GM21529 (cell line): Measurements from ENCODE around the gene LANCL3.
"Not testable (repeated sequence)": the region's sequence is repeated elsewhere in the genome, so short reads cannot be mapped to it uniquely, and the experiment has no call there.

Source experiments
- ATAC-seq: cut with Tn5 transposase; IDR thresholded peaks from one replicate; pipeline ENCODE4 v1.9.1; 2021; ENCODE audit not compliant: unreplicated experiment

Gene LANCL3

GRCh38 chrX:37571426-37572107, at the start of gene LANCL3:
Gene LANCL3, plus strand, starts transcription at chrX:37571661. Its CDS starts 210 bp downstream, at chrX:37571871.
- ATAC-seq, result peak; percentile 27

GRCh38 chrX:37523673-37524072, 47.8 kb upstream of the LANCL3 start:
- ATAC-seq, result not testable (repeated sequence)

- no peak for ATAC-seq
Measured at GRCh38 chrX:37541991-37542390, 29.5 kb upstream of the LANCL3 start.

DNA sequence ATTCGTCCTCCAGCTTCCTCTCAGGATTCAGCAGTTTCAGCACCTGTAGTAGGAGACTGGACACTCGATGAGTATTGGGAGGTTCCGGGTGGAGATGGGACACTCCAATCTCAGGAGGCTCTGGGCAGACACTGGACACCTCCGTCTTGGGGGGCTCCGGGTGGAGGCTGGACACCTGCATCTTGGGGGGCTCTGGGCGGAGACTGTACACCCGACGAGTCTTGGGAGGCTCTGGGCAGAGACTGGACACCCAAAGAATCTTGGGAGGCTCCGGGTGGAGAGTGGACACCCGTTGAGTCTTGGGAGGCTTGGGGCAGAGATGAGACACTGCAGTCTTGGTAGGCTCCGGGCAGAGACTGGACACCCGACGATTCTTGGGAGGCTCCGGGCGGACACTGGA, 28.7 kb upstream of the LANCL3 start:
- ATAC-seq, result no peak

DNA sequence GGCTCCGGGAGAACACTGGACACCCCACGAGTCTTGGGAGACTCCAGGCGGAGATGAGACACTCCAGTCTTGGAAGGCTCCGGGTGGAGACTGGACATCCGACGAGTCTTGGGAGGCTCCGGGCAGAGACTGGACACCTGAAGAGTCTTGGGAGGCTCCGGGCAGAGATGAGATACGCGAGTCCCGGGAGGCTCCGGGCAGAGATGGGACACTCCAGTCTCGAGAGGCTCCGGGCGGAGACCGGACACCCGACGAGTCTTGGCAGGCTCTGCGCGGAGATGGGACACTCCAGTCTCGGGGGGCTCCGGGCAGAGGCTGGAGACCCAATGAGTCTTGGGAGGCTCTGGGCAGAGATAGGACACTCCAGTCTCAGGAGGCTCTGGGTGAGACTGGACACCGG, 28.1 kb upstream of the LANCL3 start:
- no peak for ATAC-seq

GRCh38 chrX:37544531-37544930, 26.9 kb upstream of the LANCL3 start:
- not testable (repeated sequence) for ATAC-seq

- no peak for ATAC-seq
Measured at GRCh38 chrX:37545066-37545465, 26.4 kb upstream of the LANCL3 start.

GRCh38 chrX:37549619-37550018, 21.8 kb upstream of the LANCL3 start:
- not testable (repeated sequence) for ATAC-seq

DNA sequence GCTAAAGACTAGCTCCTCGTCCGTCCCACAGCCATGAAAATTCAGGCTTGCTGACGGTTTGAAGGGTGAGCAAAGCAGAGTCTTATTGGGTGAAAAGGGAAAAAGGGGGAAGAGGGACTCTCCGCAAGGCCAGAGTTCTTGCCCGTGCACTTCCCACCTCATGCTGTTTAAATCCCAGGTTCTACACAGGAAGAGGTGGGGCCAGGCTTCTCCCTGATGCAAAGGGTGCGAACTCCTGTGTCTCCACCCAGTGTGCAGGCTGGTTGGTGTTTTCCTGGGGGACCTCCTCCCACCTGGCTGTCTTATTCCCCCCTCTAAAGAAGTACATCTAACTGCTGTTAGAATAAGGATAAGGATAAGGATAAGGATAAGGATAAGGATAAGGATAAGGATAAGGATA, 18.0 kb upstream of the LANCL3 start:
- ATAC-seq, result no peak

GRCh38 chrX:37565254-37565653, 6.2 kb upstream of the LANCL3 start:
- not testable (repeated sequence) for ATAC-seq

DNA sequence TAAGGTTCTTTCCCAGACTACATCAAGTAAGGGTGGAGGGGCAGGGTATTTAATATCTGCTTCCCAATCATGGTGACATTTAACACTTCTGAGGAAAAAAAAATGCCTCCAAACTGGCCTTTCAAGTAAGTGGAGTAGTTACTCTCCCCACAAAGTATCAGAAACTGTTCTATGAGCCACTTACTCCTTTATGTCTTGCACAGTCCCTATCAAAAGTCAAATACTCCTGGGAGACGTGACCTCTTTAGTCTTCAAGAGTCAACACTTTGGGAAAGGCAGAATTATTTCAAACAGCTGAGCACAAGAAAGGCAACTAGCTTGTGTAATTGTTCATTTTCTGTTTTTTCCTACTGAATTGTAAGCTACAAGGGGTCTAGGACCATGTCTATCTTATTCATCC, 1.1 kb upstream of the LANCL3 start:
- ATAC-seq, result not testable (repeated sequence)

- ATAC-seq, result peak; percentile 44
Measured at GRCh38 chrX:37572108-37572587, 687 bp downstream of the LANCL3 start.

DNA sequence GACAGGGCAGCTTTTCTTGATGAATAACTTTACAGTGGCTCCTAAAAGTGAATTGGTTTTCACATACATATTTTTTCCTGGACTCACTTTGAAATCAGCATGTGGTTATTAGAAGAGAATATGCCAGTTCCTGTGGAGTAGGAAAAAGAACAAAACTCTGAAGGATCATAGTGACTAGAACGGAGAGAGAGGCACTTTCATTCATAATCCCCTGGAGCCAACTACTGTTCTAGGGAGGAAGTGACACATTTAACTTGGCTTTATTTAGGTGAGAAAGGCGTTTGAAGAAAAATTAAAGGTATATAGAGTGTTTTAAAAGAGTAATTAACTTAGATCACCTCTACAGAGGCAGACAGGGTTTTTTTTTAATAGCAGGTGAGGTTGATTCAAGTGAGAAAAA, 1.7 kb downstream of the LANCL3 start:
- ATAC-seq, result not testable (repeated sequence)

- no peak for ATAC-seq
Measured at GRCh38 chrX:37578045-37578444, 6.6 kb downstream of the LANCL3 start.

GRCh38 chrX:37580080-37580479, 8.6 kb downstream of the LANCL3 start:
- no peak for ATAC-seq

DNA sequence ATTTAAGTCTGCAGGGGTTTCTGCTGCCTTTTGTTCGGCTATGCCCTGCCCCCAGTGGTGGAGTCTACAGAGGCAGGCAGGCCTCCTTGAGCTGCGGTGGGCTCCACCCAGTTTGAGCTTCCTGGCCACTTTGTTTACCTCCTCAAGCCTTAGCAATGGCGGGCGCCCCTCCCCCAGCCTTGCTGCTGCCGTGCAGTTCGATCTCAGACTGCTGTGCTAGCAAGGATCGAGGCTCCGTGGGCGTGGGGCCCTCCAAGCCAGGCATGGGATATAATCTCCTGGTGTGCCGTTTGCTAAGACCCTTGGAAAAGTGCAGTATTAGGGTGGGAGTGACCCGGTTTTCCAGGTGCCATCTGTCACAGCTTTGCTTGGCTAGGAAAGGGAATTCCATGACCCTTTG, 15.9 kb downstream of the LANCL3 start:
- ATAC-seq, result not testable (repeated sequence)

DNA sequence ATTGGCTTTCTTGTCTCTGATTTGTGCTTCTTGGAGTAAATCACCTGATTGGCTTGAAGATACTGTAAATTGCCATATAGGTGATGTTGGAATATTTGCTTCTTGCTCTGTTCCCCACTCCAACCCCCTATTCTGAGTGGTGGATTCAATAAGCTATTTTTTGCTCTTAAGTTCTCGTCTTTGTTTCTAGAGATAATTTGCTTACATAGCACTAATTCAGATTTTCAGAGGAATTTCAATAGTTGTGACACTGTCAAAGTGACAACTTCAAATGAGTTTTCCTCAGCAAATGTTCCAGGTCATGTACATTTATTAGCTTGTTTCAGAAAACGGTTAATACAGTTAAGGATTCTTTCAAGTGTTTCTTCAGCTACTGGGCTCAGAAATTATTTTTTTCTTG, 18.6 kb downstream of the LANCL3 start:
- ATAC-seq, result no peak

GRCh38 chrX:37594755-37595382, 23.4 kb downstream of the LANCL3 start:
- ATAC-seq, result no peak

- ATAC-seq, result no peak
Measured at GRCh38 chrX:37599729-37600128, 28.3 kb downstream of the LANCL3 start.

DNA sequence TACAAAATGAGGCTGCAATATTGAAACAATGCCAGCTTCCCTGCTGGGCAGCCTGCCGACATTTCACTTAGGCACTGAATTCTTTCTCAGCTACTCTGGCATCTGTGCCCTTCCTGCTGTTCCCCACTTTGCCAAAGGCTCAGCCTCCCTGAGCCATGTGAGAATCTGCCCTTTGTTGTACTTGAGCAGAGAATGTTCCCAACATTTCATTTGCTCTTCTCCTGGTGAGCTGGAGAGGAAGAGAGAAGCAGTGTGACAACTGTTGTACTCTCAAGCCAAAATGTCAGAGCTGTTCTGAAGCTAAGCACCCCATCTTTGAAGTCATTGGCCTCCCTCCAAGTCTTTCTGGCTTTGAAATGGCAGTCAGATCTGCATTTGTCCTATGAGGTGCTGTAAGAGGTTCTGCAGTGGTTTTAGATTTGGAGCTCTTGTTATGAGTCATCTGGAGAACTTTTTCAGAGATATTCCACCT, 32.5 kb downstream of the LANCL3 start:
- no peak for ATAC-seq

- ATAC-seq, result no peak
Measured at GRCh38 chrX:37607243-37607642, 35.8 kb downstream of the LANCL3 start.

DNA sequence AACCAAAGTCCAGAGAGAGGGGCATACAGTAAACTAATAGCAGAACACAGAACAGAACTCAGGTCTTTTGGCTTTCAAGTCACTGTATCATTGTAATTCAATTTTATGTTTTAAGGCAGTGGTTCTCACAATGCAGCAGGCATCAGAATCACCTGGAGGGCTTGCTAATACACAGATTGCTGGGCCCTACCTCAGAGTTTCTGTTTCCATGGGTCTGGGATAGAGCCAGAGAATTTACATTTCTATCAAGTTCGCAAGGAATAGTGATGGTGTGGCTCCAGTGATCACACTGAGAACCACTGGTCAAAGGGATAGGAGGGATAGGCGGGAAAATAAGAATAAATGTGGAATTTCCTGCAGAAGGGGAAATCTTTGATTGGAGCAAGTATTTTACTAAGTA, 36.7 kb downstream of the LANCL3 start:
- ATAC-seq, result no peak
